Activated T-cell treated with anti-CD3 and anti-CD28 coated beads for 1 hour (primary cell): ENCODE data around the gene HS6ST3.

Experiments used
- DNase-seq: peaks from one replicate; pipeline ENCODE4 v3.0.0-alpha.2; 2020; ENCODE audit warnings: low read depth

HS6ST3 gene

GRCh38 chr13:96652506-96652905 lies 562.6 kb downstream of the HS6ST3 start:
- DNase-seq, result no peak

- no peak for DNase-seq
Observed at GRCh38 chr13:96661612-96662011, 571.7 kb downstream of the HS6ST3 start.

DNA sequence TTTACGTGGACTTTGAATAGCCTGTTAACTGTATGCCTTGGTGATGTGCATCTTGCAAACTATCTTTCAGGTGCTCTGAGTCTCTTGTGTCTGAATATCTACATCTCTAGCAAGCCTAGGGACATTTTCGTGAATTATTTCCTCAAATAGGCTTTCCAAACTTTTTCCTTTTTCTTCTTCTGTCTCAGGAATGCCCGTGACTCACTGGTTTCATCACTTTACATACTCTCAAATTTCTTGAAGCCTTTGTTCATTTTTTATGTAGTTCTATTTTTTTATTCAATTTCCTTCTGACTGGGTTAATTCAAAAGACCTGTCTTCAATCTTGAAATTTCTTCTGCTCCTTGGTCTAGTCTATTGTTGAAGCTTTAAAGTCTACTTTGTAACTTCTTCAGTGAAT lies 572.1 kb downstream of the HS6ST3 start:
- DNase-seq, result no peak

GRCh38 chr13:96667294-96668018 lies 577.5 kb downstream of the HS6ST3 start:
- DNase-seq, result no peak

GRCh38 chr13:96671073-96671472 lies 581.2 kb downstream of the HS6ST3 start:
- no peak for DNase-seq

GRCh38 chr13:96672016-96672415 lies 582.1 kb downstream of the HS6ST3 start:
- no peak for DNase-seq

DNA sequence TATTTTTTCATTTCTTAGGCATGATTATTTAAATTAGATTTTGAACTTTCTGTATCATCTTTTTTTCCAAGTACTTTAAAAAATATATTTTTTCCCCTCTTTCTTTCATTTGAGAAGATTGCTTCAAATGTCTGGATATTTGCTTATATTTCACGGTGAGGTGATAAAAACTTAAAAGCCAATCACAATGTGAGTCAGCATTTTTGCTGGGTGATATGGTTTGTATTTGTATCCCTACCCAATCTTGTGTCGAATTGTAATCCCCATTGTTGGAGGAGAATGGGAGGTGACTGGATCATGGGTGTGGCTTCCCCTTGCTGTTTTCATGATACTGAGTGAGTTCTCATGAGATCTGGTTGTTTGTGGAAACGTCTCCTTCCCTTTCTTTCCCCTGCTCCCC lies 583.9 kb downstream of the HS6ST3 start:
- DNase-seq, result no peak

GRCh38 chr13:96677029-96677428 lies 587.1 kb downstream of the HS6ST3 start:
- no peak for DNase-seq

GRCh38 chr13:96678801-96679200 lies 588.9 kb downstream of the HS6ST3 start:
- DNase-seq, result no peak

GRCh38 chr13:96680898-96681297 lies 591.0 kb downstream of the HS6ST3 start:
- no peak for DNase-seq

DNA sequence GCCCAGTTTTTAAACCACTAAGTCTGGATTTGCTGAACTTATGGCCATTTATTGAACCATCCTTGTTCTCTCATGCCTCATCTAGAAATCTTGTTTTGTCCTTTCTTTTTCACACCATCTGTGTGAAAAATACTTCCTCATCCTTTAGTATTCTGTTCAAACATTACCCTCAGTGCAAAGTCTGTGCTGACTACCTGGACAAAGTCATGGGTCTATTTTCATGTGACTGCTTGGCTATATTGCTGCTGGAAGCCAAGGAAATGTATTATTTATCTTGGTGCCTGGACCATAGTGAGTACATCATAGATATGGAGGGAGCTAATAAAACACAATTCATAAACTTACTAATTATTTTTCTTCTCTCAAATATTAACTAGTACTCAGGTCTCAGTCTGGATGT lies 591.9 kb downstream of the HS6ST3 start:
- no peak for DNase-seq

DNA sequence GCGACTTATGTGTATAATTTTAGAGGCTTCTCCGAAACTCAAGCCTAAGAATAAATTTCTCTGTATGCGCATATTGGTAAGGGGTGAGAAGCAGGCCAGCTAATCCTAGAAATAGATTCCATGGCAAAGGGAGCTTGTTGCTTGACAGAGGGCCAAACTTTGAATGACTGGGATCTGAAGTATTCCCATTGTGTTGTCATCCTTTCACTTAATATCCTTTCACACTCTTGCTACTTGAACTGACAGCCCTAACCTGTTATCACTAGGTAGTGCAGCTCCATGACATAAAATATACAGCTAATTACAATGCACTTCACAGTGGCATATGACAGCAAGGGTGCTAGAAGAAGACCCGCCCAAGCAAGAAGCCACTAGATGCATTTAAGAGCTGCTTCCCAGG lies 594.6 kb downstream of the HS6ST3 start:
- no peak for DNase-seq

GRCh38 chr13:96684907-96685306 lies 595.0 kb downstream of the HS6ST3 start:
- no peak for DNase-seq

DNA sequence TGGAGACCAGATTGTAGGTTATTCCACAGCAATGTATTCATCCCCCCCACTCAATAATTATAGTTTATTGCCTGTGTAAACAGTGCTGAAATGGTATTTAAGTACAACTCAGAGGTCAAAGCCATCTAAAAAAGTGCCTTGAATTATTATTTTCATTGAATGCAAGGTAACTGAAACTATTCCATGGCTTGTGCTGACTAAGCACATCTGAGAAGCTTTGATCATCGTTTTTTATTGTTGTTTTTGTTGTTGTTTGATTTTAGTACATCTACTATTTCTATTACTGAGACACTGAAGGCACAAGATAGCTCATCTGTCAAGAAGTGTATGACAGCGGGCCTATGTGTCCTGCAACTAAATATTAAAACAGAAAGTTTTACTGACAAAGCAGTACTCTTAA lies 596.4 kb downstream of the HS6ST3 start:
- DNase-seq, result no peak

DNA sequence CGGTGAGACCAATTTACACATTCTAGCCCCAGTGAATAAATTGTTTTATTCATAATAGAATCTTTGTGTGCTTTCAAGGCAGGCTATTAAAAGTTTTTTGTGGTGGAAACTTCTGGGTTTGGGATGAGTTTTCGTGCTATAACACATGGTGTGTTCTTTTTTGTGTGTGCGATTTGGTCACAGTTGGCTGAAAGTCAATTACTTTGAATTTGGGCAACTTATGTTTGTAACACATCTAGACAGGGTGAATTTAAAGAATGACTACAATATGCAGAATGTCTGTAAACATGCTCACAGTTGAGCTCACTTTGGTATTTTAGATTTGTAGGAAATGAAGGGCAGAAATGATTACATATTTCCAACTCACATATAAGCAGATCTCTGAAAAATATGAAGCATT lies 597.3 kb downstream of the HS6ST3 start:
- DNase-seq, result no peak

- DNase-seq, result no peak
Observed at GRCh38 chr13:96690998-96691397, 601.1 kb downstream of the HS6ST3 start.

DNA sequence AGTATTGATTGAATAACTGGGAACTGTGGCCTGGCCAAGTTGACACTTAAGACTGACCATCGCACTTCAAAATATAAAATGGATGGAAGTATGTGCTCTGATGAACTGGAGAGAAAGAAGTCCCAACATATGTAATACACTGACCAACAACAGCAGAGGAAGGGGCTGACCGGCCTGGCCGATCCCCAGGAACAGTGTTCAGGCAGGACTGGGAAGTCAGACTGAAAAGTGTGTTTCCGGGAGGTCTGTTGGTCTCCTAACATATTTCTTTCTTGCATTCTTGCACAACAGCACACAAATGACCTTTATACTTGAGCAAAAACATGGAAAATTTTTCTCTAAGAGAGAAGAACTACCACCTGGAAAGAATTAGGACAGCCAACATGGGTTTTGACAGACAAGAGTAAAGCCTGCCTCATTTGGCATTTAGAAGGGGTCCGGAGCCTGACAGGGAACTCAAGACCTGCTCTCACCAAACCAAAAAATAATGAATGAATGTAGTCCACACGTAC lies 606.5 kb downstream of the HS6ST3 start:
- no peak for DNase-seq

GRCh38 chr13:96700657-96701056 lies 610.8 kb downstream of the HS6ST3 start:
- no peak for DNase-seq

GRCh38 chr13:96707146-96707545 lies 617.2 kb downstream of the HS6ST3 start:
- DNase-seq, result no peak

- no peak for DNase-seq
Observed at GRCh38 chr13:96710166-96710862, 620.4 kb downstream of the HS6ST3 start.

- no peak for DNase-seq
Observed at GRCh38 chr13:96720446-96720845, 630.5 kb downstream of the HS6ST3 start.

- DNase-seq, result no peak
Observed at GRCh38 chr13:96726651-96727050, 636.7 kb downstream of the HS6ST3 start.

DNA sequence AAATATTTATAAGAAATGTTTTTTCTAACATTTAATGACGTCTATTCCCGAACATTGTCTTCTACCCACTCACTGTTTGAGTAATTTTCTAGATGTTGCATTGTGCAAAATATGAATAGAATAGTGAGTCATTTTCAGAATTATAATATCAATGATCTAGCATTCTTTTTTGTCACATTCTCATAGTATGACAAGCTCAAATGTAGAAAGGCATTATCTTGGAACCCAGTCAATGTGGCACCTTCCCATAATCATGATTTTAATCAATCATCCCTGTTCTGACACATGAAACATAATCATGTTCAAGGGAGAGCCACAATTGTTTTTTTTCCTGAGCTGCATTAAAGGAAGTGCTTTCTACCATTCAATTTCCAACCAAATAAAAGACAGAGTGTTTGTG lies 638.6 kb downstream of the HS6ST3 start:
- no peak for DNase-seq

DNA sequence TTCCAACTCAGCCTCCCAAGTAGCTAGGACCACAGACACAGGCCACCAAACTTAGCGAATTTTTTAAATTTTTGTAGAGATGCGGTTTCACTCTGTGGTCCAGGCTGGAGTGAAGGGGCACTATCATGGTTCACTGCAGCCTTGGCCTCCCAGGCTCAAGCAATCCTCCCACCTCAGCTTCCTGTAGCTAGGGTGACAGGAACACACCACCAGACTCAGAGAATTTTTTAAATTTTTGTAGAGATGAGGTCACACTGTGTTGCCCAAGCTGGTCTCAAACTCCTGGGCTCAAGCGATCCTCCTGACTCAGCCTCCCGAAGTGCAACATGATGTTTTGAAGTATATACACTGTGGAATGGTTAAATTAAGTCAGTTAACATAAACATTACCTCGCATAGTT lies 640.8 kb downstream of the HS6ST3 start:
- no peak for DNase-seq
